Body of pancreas (tissue), 4 donors: ENCODE data around the gene RRM2. TPM values are rescaled to one million over a fixed set of nuclear protein-coding genes. Genes with fewer than 3 reads are reported as not detected.
A peak's percentile ranks its signal among the peaks of the same experiment; 100 is the strongest.

Experiments
- ATAC-seq: fragments of 150-250 bp; one replicate; pipeline ENCODE4 v1.9.1; 2016
- DNase-seq, 4 donors: peaks; one replicate each; pipeline ENCODE4 v3.0.0-alpha.2; 2019
- H3K27ac ChIP-seq, 4 donors: fragments of 200-600 bp; sonication (generic); 1 replicate in 3 of 4; 2 replicates in 1 of 4; pipeline versions ENCODE4 v1.5.1 to v1.6.1; 2016 to 2019; ENCODE audit warnings: mild to moderate bottlenecking in 1 of 4, mixed read lengths in 1 of 4, moderate library complexity in 1 of 4
- H3K27me3 ChIP-seq, 2 donors: fragments of 200-600 bp; sonication (generic); one replicate each; pipeline ENCODE4 v1.6.0; 2016; ENCODE audit warnings: mild to moderate bottlenecking in 1 of 2
- H3K36me3 ChIP-seq, 2 donors: fragments of 200-600 bp; sonication (generic); replicated peaks in 1 of 2; 2 replicates each; pipeline ENCODE4 v1.5.1; 2016; ENCODE audit warnings: low read depth in 2 of 2; ENCODE audit not compliant: insufficient read depth in 1 of 2
- H3K4me1 ChIP-seq: fragments of 200-600 bp; sonication (generic); one replicate; pipeline ENCODE4 v1.6.0; 2016
- H3K4me3 ChIP-seq, 2 donors: fragments of 200-600 bp; sonication (generic); 1 replicate in 1 of 2; 2 replicates in 1 of 2; pipeline ENCODE4 v1.5.1; 2016 to 2019
- H3K9me3 ChIP-seq, 3 donors: fragments of 200-600 bp; sonication (generic); 1 replicate in 2 of 3; 2 replicates in 1 of 3; pipeline ENCODE4 v1.5.1; 2016
- POLR2A ChIP-seq, 3 donors: fragments of 450-650 bp; IDR thresholded peaks; one replicate each; pipeline ENCODE4 v1.6.1; 2016; ENCODE audit warnings: antibody characterized with exemption in 3 of 3, mild to moderate bottlenecking in 2 of 3
- WGBS, 2 donors: methylation state at CpG; one replicate each; pipeline ENCODE4 v1.1.5; 2017; 5-methylcytosine and 5-hydroxymethylcytosine counted together
- intact Hi-C: fragments of 100-400 bp; cut with DNase I; formaldehyde crosslinking; loops from one replicate; pipeline ENCODE4 v1.15.1; 2023
- total RNA-seq, 2 donors: library from RNA; depleted of rRNA; stranded (reverse); fragments of >200 nt; gene quantifications; one replicate each; pipeline ENCODE4 v1.1.0, GENCODE V29; 2016
- TF ChIP-seq, protein P1 (sequence below), 7 experiments: fragments of 450-650 bp in 4 of 7; fragments of 200-600 bp in 3 of 7; sonication (generic) in 3 of 7; IDR thresholded peaks; one replicate each; pipeline ENCODE4 v1.5.1; 2016 to 2019; ENCODE audit warnings: antibody characterized with exemption in 7 of 7

The RRM2 gene
- total RNA-seq, 2 donors from 2014 or later = not detected

DNA sequence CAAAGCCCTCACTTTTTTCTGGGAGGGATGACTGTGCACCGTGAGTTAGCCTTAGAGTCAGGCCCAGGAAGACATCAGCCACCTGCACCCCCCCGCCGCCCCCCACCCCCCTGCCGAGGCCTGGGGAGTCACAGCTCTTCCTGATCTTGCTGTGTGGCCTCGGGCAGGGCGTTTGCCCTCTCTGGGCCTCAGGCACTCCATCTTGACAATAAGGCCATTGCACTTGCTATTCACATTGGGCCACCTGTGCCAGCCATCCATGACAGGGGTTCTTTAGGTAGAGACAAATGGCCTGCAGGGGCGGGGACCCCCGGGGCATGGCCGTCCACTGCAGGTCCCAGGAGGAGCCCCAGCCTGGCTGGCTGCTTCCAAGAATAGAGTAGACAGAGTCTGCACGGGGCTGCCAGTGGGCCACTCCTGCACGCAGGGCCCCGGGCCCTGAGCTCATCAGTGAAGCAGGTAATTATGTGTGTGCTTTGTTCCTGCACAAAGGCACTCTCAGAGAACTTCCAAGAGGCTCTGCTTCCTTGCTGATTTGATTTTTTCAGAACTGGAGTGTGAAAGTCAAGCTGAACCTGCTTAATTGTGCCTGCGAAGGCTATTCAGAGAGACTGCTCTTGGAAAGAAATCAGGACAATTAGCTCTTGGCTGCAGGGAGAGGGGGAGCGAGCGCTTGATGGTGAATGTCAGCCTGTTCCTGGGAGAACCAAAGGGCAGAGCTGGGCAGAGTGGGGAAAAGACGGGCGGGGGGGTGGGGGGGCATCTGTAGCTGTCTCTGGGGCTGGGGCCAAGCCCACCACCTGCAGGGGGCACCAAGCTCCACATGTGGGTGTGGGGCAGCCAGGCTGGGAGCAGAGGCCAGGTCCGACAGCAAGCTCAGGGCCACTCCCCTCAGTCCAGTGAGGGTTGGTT lies 40.3 kb downstream of the RRM2 start:
- Histone ChIP-seq H3K36me3 (no peaks in the 10 kb centered on the region), H3K9me3 (no peaks in the 10 kb centered on the region), H3K27ac (no peak overlapping the region), H3K27me3 (no peaks in the 10 kb centered on the region), H3K4me3 (no peak overlapping the region), H3K4me1 (no peaks in the 10 kb centered on the region)
- no peak for ATAC-seq
- WGBS, 2 donors = 75 to 82% methylated on average over 13 to 15 of the region's 18 CpGs
- intact Hi-C loops = no loop called here
- peak in 1 of 4 donors; percentile 44 for DNase-seq
- no peak for TF ChIP-seq POLR2A (IDR thresholded peaks at IDR 0.05)
- TF ChIP-seq, protein P1, sequence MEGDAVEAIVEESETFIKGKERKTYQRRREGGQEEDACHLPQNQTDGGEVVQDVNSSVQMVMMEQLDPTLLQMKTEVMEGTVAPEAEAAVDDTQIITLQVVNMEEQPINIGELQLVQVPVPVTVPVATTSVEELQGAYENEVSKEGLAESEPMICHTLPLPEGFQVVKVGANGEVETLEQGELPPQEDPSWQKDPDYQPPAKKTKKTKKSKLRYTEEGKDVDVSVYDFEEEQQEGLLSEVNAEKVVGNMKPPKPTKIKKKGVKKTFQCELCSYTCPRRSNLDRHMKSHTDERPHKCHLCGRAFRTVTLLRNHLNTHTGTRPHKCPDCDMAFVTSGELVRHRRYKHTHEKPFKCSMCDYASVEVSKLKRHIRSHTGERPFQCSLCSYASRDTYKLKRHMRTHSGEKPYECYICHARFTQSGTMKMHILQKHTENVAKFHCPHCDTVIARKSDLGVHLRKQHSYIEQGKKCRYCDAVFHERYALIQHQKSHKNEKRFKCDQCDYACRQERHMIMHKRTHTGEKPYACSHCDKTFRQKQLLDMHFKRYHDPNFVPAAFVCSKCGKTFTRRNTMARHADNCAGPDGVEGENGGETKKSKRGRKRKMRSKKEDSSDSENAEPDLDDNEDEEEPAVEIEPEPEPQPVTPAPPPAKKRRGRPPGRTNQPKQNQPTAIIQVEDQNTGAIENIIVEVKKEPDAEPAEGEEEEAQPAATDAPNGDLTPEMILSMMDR (IDR thresholded peaks at IDR 0.05) = peak in 1 of 7 experiments; percentile 10

DNA sequence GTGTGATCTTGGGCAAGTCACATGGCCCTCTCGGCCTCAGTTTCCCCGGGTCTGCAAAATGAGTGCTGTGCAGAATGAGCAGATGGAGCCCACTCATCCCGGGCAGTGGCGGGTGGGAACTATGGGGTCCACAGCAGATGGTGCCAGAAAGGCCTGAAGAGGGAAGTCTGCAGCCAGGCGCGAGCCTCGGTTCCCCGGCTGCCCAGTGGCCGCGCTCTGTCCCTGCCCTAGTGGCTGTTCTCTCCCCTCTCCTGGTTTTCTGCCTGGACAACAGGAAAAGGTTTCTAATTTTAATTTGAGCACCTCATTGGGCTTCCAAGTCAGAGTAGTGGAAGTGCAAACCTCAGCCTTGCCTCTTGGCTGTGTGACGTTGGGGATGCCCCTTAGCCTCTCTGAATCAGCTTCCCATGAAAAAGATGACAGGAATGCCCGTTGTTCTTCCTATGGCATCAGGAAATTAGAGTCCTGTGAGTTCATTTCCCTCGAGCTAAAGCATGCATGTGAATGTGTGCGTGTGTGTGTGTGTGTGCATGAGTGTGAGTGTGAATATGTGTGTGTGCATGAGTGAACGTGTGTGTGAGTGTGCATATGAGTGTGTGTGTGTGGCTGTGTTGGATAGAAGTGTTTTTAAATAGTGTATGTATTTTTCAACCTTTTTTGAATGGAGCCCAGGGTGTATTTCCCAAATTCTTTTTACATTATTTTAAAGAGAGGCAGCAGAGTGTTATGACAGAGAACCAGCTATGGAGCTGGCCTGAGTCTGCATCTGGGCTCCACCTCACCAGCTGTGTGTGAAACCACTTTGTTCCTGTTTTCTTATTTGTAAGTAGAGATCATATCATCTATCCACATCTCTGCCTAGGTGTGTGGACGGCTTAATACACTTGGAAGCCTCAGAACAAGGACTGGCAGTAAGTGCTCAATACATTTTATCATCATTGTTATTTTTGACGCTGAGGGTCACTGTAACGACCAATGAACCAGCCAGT lies 41.3 kb downstream of the RRM2 start:
- H3K36me3 ChIP-seq = no peaks in the 10 kb centered on the region
- no peak for DNase-seq
- intact Hi-C loops = no loop called here
- no peaks in the 10 kb centered on the region for H3K27me3 ChIP-seq
- no peak for ATAC-seq
- no peak overlapping the region for H3K4me3 ChIP-seq
- TF ChIP-seq, protein P1 (IDR thresholded peaks at IDR 0.05) = no peak
- no peak for TF ChIP-seq POLR2A (IDR thresholded peaks at IDR 0.05)
- no peaks in the 10 kb centered on the region for H3K4me1 ChIP-seq
- H3K27ac ChIP-seq = no peak overlapping the region
- whole genome bisulfite sequencing, 2 donors = 81 to 84% methylated on average over 12 to 18 of the region's 18 CpGs
- H3K9me3 ChIP-seq = no peaks in the 10 kb centered on the region

DNA sequence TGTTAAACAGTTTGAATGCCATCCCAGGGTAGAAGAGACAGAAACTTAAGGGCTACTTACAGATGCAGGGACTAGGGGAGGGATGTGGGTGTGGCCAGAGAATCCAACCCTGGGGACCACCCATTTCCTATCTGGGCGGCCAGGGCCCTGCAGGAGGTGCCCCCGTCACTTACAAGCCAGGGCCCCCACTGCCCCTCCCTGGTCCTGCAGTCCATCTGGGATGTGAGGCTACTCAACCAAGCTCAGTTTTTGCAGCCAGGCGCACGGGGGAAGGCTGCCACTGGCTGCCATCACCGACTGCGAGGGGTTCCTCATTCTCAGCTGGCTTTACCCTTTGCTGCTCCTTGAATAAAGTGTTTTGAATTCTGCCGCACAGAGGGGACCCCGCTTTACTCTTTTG lies 42.1 kb downstream of the RRM2 start:
- DNase-seq = no peak
- Histone ChIP-seq H3K27me3 (no peaks in the 10 kb centered on the region), H3K4me1 (no peaks in the 10 kb centered on the region), H3K9me3 (no peaks in the 10 kb centered on the region), H3K27ac (no peak overlapping the region), H3K4me3 (no peak overlapping the region), H3K36me3 (no peaks in the 10 kb centered on the region)
- WGBS, 2 donors = 90% methylated on average over 7 to 8 of the region's 8 CpGs
- intact Hi-C loops = no loop called here
- no peak for ATAC-seq
- no peak for TF ChIP-seq POLR2A (IDR thresholded peaks at IDR 0.05)
- TF ChIP-seq, protein P1 (IDR thresholded peaks at IDR 0.05) = no peak

DNA sequence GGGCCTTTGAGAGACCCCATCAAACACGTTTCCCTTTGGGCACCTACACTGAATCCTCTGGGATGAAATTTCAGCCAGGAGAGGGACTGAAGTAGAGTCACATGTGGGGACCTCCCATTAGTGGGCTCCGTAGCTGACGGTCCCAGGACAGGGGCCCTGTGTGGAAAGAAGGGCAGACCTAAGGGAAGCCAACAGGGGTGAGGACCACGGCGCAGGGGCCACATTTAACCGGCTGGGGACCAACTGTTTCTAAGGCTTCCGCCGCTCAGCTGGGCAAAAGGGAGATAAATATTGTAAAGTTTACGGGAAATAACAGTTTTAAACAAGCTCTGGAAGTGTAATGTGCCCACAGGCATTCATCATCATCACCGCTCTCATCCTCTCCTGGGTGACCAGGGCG lies 42.7 kb downstream of the RRM2 start:
- H3K4me1 ChIP-seq = peaks cover 2% of the 10 kb centered on the region
- intact Hi-C loops = no loop called here
- H3K9me3 ChIP-seq = no peaks in the 10 kb centered on the region
- no peak overlapping the region for H3K27ac ChIP-seq
- no peak for ATAC-seq
- no peak overlapping the region for H3K4me3 ChIP-seq
- DNase-seq = no peak
- no peak for TF ChIP-seq POLR2A (IDR thresholded peaks at IDR 0.05)
- TF ChIP-seq, protein P1 (IDR thresholded peaks at IDR 0.05) = no peak
- 91 to 92% methylated on average over 11 of the region's 11 CpGs for WGBS, 2 donors
- no peaks in the 10 kb centered on the region for H3K27me3 ChIP-seq
- no peaks in the 10 kb centered on the region for H3K36me3 ChIP-seq
